Glomerular endothelial cell (primary cell): ENCODE results near the gene KIF3C. TPM values are rescaled to one million over a fixed set of nuclear protein-coding genes. Genes with fewer than 3 reads are reported as not detected.
"Not testable (repeated sequence)": the region's sequence is repeated elsewhere in the genome, so short reads cannot be mapped to it uniquely, and the experiment has no call there.

Source experiments
- DNase-seq: peaks from one replicate; pipeline ENCODE4 v3.0.0-alpha.2; 2011; ENCODE audit warnings: low read depth, low spot score; ENCODE audit errors: extremely low read depth
- total RNA-seq: library from RNA; depleted of rRNA; stranded (reverse); fragments of >200 nt; gene quantifications from 2 replicates; pipeline ENCODE4 v1.2.3, GENCODE V29; 2015

KIF3C gene
- total RNA-seq, 1 donor from 2014 or later: 30.7 TPM

- no peak for DNase-seq
These were observed 18.3 kb upstream of the KIF3C start for GRCh38 chr2:26000561-26001082.

GRCh38 chr2:25999406-25999805 lies 17.1 kb upstream of the KIF3C start:
- not testable (repeated sequence) for DNase-seq

- DNase-seq: not testable (repeated sequence)
These were observed 16.6 kb upstream of the KIF3C start for GRCh38 chr2:25998816-25999383.

GRCh38 chr2:25996844-25997243 lies 14.5 kb upstream of the KIF3C start:
- no peak for DNase-seq

GRCh38 chr2:25994509-25994908 lies 12.2 kb upstream of the KIF3C start:
- no peak for DNase-seq

- DNase-seq: no peak
These were observed 10.8 kb upstream of the KIF3C start for GRCh38 chr2:25993049-25993448.

- DNase-seq: no peak
These were observed 10.3 kb upstream of the KIF3C start for GRCh38 chr2:25992556-25992955.

GRCh38 chr2:25991965-25992364 lies 9.7 kb upstream of the KIF3C start:
- no peak for DNase-seq

- DNase-seq: no peak
These were observed 6.9 kb upstream of the KIF3C start for GRCh38 chr2:25989154-25989553.

GRCh38 chr2:25988134-25988533 lies 5.8 kb upstream of the KIF3C start:
- DNase-seq: no peak

GRCh38 chr2:25983735-25984134 lies 1.4 kb upstream of the KIF3C start:
- DNase-seq: no peak

GRCh38 chr2:25982968-25983280 lies 627 bp upstream of the KIF3C start:
- DNase-seq: no peak

GRCh38 chr2:25981596-25982272 lies 563 bp downstream of the KIF3C start:
- DNase-seq: no peak

GRCh38 chr2:25980951-25981350 lies 1.3 kb downstream of the KIF3C start:
- DNase-seq: no peak

- DNase-seq: no peak
These were observed 2.0 kb downstream of the KIF3C start for GRCh38 chr2:25980076-25980887.

- no peak for DNase-seq
These were observed 3.3 kb downstream of the KIF3C start for GRCh38 chr2:25979001-25979400.

- no peak for DNase-seq
These were observed 4.5 kb downstream of the KIF3C start for GRCh38 chr2:25977768-25978167.

- DNase-seq: no peak
These were observed 5.1 kb downstream of the KIF3C start for GRCh38 chr2:25976983-25977741.

GRCh38 chr2:25972049-25972823 lies 10.1 kb downstream of the KIF3C start:
- no peak for DNase-seq

GRCh38 chr2:25971596-25971995 lies 10.7 kb downstream of the KIF3C start:
- DNase-seq: no peak
